Measurements from ENCODE around the gene FBXO21.
A peak's percentile ranks its signal among the peaks of the same experiment; 100 is the strongest.
"Not testable (repeated sequence)": the region's sequence is repeated elsewhere in the genome, so short reads cannot be mapped to it uniquely, and the experiment has no call there.

The FBXO21 gene

DNA sequence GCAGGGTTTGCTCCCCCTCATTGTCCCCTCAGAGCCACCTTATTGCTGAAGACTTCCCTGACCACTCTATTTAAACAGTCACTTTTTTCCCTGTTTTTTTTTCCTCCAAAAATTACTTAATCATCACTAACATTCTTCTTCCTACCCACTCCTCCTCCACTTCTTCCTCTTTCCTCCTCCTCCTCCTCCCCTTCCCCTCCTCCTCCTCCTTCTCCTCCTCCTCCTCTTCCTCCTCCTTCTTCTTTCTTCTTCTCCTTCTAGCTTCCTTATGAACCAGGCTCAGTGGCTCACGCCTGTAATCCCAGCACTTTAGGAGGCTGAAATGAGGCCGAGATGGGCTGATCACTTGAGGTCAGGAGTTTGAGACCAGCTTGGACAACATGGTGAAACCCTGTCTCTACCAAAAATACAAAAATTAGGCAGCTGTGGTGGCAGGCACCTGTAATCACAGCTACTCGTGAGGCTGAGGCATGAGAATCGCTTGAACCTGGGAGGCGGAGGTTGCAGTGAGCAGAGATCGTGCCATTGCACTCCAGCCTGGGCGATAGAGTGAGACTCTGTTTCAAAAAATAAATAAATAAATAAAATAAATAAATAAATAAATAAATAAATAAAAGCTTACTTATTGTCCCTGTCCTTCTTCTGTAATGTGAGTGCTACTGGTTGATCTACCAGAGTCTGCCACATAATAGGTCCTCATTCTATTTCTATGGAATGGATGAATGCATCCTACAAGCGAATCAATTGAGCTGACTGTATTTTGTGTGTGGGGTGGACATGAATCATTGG is 9.9 kb upstream of the FBXO21 start:
- DNase-seq, result not testable (repeated sequence)

DNA sequence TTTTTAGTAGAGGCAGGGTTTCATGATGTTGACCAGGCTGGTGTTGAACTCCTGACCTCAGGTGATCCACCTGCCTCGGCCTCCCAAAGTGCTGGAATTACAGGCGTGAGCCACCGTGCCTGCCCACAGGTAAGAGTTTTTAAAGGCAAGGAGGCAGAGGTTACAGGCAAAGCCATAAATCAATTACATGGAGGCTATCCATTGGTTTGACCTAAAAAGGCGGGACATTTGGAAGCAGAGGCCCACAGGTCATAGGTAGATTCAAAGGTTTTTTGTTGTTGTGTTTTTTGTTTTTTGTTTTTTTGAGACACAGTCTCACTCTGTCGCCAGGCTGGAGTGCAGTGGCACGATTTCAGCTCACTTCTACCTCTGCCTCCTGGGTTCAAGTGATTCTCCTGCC is 6.1 kb upstream of the FBXO21 start:
- not testable (repeated sequence) for DNase-seq

DNA sequence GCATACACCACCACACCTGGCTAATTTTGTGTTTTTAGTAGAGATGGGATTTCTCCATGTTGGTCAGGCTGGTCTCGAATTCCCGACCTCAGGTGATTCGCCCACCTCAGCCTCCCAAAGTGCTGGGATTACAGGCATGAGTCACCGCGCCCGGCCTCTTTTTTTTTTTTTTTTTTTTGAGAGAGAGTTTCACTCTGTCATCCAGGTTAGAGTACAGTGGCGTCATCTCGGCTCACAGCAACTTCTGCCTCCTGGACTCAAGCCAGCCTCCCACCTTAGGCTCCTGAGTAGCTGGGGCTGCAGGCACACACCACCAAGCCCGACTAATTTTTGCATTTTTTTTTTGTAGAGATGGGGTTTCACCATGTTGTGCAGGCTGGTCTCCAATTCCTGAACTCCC is 4.8 kb upstream of the FBXO21 start:
- DNase-seq, result not testable (repeated sequence)

DNA sequence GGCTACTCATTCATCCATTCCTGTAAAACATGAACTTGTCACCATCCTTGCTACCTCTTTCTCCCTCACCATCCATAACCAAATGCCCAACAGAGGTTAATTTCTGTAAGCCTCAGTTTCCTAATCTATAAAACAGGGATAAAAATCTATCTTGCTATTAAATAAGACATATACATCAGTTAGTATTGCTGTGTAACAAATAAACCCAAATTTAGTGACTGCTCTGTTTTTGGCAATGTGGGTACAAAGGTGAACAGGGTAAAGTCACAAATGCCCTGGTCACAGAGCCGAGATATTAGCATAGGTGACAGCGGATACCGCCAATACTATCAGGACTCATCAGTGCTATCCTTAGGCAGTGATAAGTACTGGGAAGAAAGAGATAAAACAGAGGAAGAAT is 3.6 kb upstream of the FBXO21 start:
- no peak for DNase-seq

DNA sequence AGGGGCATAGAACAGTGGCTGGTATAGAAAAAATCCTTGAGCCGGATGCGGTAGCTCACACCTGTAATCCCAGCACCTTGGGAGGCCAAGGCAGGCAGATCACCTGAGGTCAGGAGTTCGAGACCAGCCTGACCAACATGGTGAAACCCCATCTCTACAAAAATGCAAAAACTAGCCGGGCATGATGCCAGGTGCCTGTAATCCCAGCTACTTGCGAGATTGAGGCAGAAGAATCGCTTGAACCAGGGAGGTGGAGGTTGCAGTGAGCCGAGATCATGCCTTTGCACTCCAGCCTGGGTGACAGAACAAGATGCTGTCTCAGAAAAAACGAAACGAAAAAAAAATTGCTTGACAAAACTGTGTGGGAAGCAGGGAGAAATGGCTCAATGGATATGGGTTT is 2.3 kb upstream of the FBXO21 start:
- not testable (repeated sequence) for DNase-seq

DNA sequence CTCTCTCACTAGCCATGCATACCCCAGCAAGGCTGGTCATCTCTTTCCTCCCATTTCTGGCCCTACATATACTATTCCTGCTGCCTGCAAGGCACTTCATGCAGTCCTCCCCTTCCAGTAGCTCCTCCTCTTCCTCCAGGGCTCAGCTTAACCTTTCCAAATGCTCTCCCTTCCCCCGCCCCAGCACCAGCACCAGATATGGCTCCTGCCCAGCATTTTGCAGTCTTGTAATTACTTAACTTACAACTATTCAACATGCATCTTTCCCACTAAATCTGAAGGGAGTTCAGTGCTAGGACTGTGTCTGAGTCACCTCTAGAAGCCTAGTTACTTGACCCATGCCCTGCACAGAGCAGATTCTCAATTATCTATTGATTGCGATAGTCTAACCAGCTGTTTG is 1.8 kb upstream of the FBXO21 start:
- no peak for DNase-seq

DNA sequence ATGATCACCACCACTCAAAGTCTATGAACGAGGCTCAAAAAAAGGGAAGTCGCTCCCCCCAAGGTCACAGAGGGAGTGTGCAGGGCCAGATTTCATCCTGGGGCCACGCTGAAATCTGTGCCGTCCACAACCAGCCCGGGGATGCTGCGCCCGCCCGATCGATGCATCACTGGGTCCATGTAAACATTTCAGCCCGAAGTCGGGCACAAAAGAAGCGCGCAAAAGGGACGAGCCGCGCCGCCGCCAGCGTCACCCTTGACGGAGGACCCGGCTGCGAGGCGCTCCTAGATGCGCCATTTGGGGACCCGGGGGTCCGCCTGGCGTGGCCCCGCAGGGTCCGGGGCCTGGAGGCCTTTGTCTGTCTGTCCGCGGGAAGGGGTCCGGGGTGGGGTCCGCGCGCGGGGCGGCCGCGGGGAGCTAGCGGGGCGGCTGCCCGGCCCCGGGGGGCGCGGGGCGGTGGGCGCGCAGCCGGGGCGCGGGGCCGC is 503 bp downstream of the FBXO21 start:
- DNase-seq, result peak; percentile 24 to 51

DNA sequence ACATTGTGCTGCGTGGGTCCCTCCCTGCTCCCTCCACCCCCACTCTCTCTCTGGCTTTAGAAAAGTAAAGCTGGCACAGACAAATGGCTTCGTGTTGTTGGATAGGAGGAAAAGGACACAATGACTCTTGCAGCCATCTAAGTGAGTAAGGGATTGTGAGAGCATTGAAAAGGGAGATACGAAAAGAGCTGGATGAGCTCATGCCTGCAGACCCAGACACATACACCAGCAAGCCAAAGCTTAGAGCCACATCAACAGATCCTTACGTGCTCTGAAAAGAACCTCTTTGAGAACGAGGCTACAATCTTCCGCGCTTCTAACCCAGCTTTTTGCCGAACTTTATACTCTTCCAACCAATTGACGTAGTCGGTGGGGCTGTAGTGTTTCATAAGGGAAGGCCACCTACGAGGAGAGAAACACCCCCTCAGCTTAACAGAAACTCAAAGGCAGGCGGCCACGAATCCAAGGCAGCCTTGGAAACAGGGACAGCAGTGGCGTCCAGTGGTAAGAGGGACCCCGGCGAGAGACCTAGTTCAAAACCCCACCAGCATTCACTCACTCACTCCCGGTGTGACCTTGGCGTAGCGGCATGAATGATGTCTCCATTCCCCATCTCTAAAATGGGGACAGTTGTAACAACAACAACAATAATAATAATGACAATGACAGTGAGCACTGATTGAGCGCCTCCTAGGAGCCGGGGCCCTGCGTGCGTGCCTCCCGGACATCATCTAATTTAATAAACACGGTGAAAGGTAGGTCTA is 1.1 kb downstream of the FBXO21 start:
- no peak for DNase-seq

DNA sequence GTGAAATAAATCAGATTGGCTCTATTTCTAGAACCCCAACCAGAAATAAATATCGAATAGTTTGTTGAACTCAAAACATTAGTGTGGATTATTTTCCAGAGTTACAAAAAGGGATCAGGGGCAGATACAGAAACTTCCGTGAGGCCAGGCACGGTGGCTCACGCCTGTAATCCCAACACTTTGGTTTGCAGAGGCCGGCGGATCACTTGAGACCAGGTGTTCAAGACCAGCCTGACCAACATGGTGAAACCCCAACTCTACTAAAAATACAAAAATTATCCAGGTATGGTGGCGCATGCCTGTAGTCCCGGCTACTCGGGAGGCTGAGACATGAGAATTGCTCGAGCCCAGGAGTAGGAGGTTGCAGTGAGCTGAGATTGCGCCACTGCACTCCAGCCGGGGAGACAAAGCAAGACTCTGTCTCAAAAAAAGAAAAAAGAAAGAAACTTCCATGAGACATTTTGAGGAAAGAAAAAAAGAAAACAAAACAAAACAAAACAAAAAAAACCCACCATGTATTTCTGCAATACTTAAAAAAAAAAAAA is 2.1 kb downstream of the FBXO21 start:
- DNase-seq, result no peak

DNA sequence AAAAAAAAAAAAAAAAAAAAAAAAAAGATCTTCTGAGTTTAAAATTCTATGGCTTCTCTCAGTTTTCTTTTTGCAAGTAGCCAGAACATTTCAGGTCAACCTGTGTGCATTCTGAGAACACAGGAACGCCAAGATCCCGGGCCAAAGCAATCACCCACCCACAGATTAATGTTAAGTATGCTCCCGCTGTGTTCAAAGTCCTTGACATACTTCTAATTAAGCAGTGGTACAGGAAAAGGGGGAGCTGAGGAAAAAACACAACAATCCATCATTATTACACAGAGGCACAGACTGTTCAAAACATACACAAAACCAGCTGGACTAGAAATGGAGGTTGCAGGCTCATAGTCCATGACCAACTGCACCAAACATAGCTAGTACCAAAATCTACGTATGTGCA is 2.8 kb downstream of the FBXO21 start:
- DNase-seq, result no peak

DNA sequence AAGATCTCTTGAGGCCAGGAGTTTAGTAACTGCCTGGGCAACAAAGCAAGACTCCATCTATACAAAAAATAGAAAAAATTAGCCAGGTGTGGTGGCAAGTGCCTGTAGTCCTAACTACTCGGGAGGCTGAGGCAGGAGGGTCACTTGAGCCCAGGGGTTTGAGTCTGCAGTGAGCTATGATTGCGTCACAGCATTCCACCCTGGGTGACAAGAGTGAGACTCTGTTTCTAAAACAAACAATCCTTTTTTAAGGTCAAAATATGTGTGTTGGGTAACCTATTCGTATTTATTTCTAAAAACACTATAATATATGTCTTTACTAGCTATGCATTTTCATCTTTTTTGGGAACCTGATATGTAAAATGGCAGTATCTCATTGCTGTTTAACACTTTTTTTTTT is 7.4 kb downstream of the FBXO21 start:
- DNase-seq, result no peak

DNA sequence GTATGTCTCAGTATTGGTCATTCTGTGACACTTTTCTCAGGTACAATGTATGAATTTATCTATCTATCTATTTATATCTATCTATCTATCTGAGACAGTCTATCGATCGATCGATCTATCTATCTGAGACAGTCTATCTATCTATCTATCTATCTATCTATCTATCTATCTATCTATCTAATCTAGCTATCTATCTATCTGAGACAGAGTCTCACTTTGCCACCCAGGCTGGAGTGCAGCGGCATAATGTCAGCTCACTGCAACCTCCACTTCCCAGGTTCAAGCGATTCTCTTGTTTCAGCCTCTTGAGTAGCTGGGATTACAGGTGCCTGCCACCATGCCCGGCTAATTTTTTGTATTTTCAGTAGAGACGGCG is 8.8 kb downstream of the FBXO21 start:
- not testable (repeated sequence) for DNase-seq

DNA sequence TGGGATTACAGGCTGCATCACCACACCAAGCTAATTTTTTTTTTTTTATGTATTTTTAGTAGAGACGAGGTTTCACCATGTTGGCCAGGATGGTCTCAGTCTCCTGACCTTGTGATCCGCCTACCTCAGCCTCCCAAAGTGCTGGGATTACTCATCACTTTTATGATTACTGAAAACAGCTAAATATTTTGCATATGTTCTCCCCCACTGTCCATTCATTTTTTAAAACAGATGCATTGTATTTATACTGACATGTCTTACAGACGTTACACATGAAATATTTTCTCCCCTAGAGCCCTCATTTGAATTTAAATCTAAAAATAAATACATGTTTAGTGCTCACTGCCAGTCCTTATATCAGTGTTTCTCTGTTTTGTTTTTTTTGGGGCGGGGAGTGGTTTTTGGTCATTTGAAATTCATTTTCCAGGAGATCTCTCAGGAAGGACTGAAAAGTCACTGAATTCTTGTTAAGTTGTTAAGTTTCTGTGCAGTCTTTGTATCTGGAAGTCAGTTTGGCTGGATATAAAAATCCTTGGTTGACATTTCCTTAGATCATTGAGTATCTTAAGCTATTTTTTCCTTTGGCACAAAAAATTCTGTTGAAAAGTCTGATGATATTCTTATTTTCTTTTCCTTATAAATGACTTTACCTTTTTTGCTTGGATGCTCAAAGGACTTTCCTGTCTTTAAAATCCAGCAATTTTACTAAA is 9.4 kb downstream of the FBXO21 start:
- DNase-seq, result no peak

DNA sequence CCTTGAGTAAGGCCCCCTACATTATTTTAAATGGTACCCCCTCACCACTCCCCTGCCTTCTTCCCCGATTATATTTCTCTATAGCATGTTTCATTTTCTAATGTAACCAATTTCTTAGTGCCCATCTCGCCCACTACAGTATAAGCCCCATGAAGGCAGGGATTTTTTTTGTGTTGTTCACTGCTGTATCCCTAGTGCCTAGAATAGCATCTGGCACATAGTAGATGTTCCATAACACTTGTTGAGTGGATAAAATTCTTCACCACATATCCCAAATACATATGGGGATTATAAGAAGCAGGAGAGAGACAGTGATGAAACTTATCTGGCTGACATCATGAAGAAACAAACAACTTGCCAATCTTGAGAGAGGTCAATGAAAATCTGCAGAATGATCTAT is 11.5 kb downstream of the FBXO21 start:
- DNase-seq, result no peak

DNA sequence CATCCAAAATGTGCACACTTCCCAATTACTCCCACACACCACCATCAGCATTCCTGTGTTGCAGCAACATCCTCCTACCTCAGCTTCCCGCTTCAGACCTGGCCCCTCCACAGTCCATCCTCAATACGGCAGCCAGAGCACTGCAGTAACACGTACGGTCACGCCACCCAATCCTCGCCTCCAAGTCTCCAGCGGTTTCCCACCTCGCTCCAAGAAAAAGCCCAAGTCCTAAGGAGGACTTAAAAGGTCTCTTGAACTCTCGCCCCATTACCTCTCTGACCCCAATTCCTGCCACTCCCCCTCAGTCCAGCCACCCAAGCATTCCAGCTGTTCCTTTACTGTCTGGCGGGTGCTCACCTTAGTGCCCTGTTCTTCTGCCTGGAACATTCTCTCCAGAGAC is 12.0 kb downstream of the FBXO21 start:
- no peak for DNase-seq

DNA sequence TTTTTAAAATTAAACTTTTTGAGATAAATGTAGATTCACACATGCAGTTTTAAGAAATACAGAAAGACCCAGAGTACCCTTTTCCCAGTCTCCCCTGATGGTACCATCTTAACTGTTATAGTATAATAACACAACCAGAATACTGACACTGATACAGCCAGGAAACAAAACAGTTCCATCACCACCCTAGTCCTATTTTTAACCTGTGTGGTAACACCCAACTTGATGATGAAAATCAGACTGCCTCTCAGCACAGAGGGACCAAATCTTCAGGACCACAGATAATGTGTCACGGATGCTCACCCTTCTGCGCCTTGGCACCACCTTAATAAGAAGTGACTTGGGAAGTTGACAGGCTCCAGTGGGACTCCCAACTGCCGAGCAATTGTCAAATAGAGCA is 18.1 kb downstream of the FBXO21 start:
- no peak for DNase-seq

DNA sequence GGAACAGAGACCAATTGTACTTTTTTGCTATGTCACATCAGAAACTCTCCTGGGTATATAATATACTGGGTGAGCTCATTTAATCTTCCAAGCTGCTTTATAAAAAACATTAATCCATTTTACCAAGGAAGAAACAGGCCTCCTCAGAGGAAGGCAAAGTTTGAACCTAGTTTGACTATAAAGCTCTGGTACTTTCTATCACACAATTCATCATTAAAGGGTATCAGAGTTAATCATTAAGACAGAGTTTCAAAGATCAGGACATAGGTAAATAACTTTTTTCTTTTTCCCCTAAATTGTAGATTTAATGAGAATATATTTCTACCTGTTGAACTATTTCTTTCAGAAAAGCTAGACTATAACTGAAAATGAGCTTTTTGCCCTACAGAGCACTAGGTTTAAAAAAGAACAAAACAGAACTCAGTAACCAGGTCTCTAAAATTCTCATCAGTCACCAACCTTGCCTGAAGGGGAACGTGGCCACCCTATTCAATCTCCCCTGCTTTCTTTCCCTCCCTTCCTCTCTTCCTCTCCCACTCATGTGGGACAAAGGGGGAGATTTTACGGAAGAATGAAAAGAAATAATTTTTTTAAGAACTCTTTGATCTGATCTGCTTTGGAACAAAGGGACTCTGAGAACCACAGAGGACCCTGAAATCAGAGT is 18.6 kb downstream of the FBXO21 start:
- DNase-seq, result no peak

DNA sequence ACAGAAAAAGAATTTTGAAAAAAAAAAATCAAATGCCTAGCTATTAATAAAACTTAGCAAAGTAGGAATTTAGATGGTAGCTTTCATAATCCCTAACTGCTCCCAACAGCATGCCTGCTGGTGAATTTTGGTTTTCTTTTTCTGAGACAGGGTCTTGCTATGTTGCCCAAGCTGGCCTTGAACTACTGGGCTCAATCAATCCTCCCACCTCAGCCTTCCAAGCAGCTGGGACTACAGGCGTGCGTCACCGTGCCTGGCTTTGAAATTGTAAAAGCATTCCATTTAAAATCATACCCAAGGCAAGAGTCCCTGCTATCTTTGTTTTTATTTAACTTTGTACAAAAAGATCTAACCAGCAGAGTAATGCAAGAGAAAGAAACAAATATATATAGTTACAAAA is 20.7 kb downstream of the FBXO21 start:
- no peak for DNase-seq

DNA sequence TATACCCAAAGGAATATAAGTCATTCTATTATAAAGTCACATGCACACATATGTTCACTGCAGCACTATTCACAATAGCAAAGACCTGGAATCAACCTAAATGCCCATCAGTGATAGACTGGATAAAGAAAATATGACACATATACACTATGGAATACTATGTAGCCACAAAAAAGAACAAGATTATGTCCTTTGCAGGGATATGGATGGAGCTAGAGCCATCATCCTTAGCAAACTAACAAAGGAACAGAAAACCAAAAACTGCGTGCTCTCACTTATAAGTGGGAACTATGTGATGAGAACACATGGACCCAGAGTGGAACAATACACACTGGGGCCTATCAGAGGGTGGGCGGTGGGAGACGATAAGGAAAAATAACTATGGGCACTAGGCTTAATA is 21.3 kb downstream of the FBXO21 start:
- DNase-seq, result no peak

DNA sequence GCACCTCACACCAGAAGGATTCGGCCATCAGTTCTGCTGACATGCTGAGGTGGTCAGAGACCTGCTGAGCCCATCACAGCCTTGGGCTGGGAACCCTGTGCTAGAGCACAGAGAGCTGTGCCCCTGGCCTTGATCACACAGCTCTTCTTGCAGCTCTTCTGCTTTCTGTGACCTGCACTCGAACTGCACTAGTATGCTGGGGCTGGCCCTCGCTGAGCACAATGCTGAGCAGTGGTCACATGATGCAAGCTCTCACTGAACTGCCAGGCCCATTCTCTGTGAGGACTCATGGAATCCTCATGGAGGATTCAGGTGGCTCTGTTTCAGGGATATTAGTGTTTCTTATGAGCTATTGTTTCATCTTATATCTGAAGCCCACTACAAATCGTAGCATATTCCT is 22.5 kb downstream of the FBXO21 start:
- DNase-seq, result no peak

DNA sequence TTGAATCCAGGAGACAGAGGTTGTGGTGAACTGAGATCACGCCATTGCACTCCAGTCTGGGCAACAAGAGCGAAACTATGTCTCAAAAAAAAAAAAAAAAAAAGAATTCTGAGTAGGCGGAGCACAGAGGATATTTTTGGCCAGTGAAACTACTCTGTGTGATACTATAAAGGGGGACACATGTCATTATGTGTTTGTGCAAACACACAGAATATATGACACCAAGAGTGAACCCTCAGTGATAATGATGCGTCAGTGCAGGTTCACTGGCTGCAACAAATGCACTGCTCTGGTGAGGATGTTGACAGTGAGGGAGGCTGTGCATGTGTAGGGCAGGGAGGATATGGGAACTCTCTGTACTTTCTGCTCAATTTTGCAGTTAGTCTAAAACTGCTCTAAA is 24.2 kb downstream of the FBXO21 start:
- DNase-seq, result no peak

DNA sequence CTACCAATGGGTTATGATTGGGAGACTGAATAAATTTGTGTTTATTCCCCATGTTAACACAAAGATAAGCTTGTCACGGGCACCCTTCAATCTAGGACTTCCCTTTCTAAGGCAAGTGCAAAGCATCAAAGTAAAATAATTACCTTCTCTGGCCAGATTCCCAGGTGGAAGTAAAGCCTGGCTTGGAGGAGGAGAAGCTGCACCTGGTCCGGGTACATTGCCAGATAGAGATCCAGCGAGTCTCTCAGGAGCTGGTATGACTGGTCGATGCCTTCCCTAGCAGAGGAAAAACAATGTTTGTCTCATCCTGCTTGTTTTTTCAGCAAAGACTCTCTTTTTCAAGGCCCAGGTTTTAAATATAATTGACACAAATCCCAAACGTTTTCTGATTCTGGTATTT is 24.9 kb downstream of the FBXO21 start:
- no peak for DNase-seq

DNA sequence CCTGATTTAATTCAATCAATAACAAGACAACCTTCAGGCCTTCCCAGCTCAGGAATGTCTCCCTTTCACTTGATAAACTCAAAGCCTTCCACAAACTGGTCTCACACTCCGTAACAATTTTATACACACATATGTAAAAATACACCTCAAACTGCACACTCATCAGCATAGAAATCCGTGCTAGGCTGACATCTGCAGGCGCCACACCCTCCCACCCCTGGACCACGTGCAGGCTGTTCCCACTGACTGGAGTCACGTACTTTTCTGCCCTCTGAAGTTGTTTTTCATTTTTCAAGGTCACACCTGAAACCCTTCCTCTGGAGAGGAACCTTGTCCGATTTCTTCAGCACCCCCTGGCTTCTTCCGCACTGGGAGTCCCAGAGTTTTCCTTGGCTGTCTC is 27.6 kb downstream of the FBXO21 start:
- DNase-seq, result no peak
